ENCODE results near the gene APOBEC3B. TPM values are rescaled to one million over a fixed set of nuclear protein-coding genes. Genes with fewer than 3 reads are reported as not detected.

APOBEC3B gene
- total RNA-seq, 2 experiments from 2014 or later = 1.7 to 31.9 TPM

DNA sequence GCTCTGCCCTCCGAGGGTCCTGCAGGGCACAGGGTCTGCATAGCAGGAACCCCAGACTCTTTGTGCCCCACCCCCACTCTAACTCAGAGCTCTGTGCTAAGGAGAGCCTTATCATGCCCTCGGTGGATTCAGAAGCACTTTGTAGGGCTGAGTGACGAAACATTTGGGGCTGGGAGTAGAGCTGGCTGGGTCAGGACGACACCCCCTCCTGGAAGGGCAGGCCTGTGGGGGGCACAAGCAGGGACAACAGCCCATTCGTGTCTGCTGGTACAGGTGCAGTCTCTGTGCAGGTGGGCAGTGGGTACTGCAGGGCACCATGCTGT is 15.8 kb upstream of the APOBEC3B start:
- DNase-seq (ENCODE audit: low spot score) = no peak
- H3K4me3 ChIP-seq (ENCODE audit: low read depth, low read length, poor library complexity, severe bottlenecking) = no peak overlapping the region
- TF ChIP-seq, protein P1, sequence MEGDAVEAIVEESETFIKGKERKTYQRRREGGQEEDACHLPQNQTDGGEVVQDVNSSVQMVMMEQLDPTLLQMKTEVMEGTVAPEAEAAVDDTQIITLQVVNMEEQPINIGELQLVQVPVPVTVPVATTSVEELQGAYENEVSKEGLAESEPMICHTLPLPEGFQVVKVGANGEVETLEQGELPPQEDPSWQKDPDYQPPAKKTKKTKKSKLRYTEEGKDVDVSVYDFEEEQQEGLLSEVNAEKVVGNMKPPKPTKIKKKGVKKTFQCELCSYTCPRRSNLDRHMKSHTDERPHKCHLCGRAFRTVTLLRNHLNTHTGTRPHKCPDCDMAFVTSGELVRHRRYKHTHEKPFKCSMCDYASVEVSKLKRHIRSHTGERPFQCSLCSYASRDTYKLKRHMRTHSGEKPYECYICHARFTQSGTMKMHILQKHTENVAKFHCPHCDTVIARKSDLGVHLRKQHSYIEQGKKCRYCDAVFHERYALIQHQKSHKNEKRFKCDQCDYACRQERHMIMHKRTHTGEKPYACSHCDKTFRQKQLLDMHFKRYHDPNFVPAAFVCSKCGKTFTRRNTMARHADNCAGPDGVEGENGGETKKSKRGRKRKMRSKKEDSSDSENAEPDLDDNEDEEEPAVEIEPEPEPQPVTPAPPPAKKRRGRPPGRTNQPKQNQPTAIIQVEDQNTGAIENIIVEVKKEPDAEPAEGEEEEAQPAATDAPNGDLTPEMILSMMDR (conservative IDR thresholded peaks at IDR 0.05; ENCODE audit: low read length) = no peak
- TF ChIP-seq EZH2phosphoT487 (IDR thresholded peaks at IDR 0.05; ENCODE audit: borderline replicate concordance, low read depth, low read length) = no peak
- CTCF ChIA-PET (ENCODE audit: unreplicated experiment) = no interaction called here
- H3K4me2 ChIP-seq (ENCODE audit: low read length) = no peak overlapping the region
- H3K79me2 ChIP-seq (ENCODE audit: insufficient read depth, low read depth, low read length) = no peaks in the 10 kb centered on the region
- no peaks in the 10 kb centered on the region for H3K9me2 ChIP-seq (ENCODE audit: insufficient read depth, low read length)
- intact Hi-C loops (cut with micrococcal nuclease; ENCODE audit: unreplicated experiment) = no loop called here
- POLR2A ChIA-PET = no interaction called here
- H3K9me3 ChIP-seq (ENCODE audit: low read length) = no peaks in the 10 kb centered on the region
- H4K20me1 ChIP-seq (ENCODE audit: insufficient read depth, low read length) = no peaks in the 10 kb centered on the region
- H3K27ac ChIP-seq (ENCODE audit: low read depth, low read length, poor library complexity, severe bottlenecking) = no peak overlapping the region
- no peak overlapping the region for H2AFZ ChIP-seq (ENCODE audit: low read length)
- no TSS peak for BruUV-seq (replicated peaks)
- H3K4me1 ChIP-seq (ENCODE audit: insufficient read depth, low read length, poor library complexity, severe bottlenecking) = peaks cover 6% of the 10 kb centered on the region
- H3K36me3 ChIP-seq (ENCODE audit: insufficient read depth, low read length) = no peaks in the 10 kb centered on the region

DNA sequence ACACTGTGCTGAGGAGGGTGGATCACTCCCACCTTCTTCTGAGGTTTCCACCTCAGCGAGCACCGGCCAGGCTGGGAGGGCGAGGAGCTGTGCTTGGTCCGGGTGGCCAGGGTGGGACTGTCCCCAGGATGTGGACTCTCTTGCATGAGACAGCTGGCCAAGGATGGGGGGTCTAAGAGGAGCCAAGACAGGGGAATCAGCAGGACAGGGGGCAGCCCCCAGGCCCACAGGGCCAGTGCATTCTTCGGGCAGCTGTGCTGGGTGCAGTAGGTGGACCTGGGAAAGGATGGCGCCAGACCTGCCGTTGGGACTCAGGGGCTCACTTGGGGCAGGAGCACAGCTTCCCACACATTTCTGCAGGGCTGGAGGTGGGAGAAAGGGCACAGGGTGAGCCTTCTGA is 15.2 kb upstream of the APOBEC3B start:
- Histone ChIP-seq H3K4me1 (ENCODE audit: insufficient read depth, low read length, poor library complexity, severe bottlenecking) (peaks cover 6% of the 10 kb centered on the region), H3K36me3 (ENCODE audit: insufficient read depth, low read length) (no peaks in the 10 kb centered on the region), H3K79me2 (ENCODE audit: insufficient read depth, low read depth, low read length) (no peaks in the 10 kb centered on the region), H3K9me3 (ENCODE audit: low read length) (no peaks in the 10 kb centered on the region), H3K4me3 (ENCODE audit: low read depth, low read length, poor library complexity, severe bottlenecking) (no peak overlapping the region), H3K9me2 (ENCODE audit: insufficient read depth, low read length) (no peaks in the 10 kb centered on the region), H3K4me2 (ENCODE audit: low read length) (no peak overlapping the region), H4K20me1 (ENCODE audit: insufficient read depth, low read length) (no peaks in the 10 kb centered on the region), H3K27ac (ENCODE audit: low read depth, low read length, poor library complexity, severe bottlenecking) (no peak overlapping the region), H2AFZ (ENCODE audit: low read length) (no peak overlapping the region)
- intact Hi-C loops (cut with micrococcal nuclease; ENCODE audit: unreplicated experiment) = no loop called here
- ChIA-PET POLR2A (no interaction called here), CTCF (ENCODE audit: unreplicated experiment) (no interaction called here)
- no peak for TF ChIP-seq EZH2phosphoT487 (IDR thresholded peaks at IDR 0.05; ENCODE audit: borderline replicate concordance, low read depth, low read length)
- TF ChIP-seq, protein P1 (conservative IDR thresholded peaks at IDR 0.05; ENCODE audit: low read length) = no peak
- DNase-seq (ENCODE audit: low spot score) = no peak
- no TSS peak for BruUV-seq (replicated peaks)

DNA sequence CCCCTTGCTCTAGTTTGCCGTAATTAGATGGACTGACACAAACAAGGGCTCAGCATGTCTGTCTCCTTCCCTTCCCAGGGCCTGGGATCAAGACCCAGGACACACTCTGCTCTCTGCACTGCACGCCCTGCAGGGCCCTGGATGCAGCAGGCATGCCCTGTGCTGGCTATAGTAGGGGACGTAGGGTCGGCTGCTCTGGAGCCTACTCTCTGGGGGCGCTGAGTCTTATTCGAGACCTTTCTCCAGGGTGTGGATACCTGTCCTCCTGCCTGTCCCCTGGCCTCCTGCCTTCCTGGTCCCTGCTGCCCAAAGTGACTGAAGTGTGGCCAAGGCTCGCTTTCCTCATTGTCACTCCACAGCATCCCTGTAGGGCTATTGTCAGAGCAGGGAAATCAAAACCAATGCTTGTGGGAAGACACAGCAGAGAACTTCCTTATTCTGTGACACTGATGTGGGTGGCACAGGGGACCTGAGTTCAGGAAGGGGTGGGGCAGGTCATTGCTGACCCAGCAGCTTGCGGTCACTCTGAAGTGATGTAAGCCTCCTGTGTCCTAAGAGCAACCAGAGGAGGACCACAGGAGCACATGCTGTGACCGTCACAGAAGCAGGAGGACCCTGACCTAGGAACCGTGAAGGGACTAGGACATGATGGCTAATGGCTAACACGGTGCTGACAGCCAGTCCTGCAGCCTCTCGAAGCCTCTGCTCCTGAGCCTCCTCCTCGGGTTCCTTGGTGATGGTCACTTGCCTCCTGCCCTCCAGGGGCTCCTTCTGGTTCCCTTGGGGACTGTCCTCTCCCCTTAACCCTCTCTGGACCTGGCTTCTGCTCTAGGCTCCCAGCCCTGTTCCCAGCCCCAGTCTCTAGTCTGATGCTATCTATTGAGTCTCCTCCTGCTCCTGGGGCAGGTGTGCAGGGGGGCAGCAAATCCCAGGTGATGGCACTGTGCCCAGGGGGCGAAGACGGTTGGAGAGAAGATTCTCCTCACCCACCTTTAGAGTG is 14.4 kb upstream of the APOBEC3B start:
- Histone ChIP-seq H2AFZ (ENCODE audit: low read length) (no peak overlapping the region), H4K20me1 (ENCODE audit: insufficient read depth, low read length) (no peaks in the 10 kb centered on the region), H3K9me3 (ENCODE audit: low read length) (no peaks in the 10 kb centered on the region), H3K4me2 (ENCODE audit: low read length) (no peak overlapping the region), H3K27ac (ENCODE audit: low read depth, low read length, poor library complexity, severe bottlenecking) (no peak overlapping the region), H3K79me2 (ENCODE audit: insufficient read depth, low read depth, low read length) (no peaks in the 10 kb centered on the region), H3K9me2 (ENCODE audit: insufficient read depth, low read length) (no peaks in the 10 kb centered on the region), H3K4me3 (ENCODE audit: low read depth, low read length, poor library complexity, severe bottlenecking) (no peak overlapping the region), H3K4me1 (ENCODE audit: insufficient read depth, low read length, poor library complexity, severe bottlenecking) (peaks cover 6% of the 10 kb centered on the region), H3K36me3 (ENCODE audit: insufficient read depth, low read length) (no peaks in the 10 kb centered on the region)
- intact Hi-C loops (cut with micrococcal nuclease; ENCODE audit: unreplicated experiment) = no loop called here
- no TSS peak for BruUV-seq (replicated peaks)
- no peak for DNase-seq (ENCODE audit: low spot score)
- ChIA-PET POLR2A (no interaction called here), CTCF (ENCODE audit: unreplicated experiment) (no interaction called here)
- TF ChIP-seq, protein P1 (conservative IDR thresholded peaks at IDR 0.05; ENCODE audit: low read length) = no peak
- TF ChIP-seq EZH2phosphoT487 (IDR thresholded peaks at IDR 0.05; ENCODE audit: borderline replicate concordance, low read depth, low read length) = no peak

Measured in OCI-LY7 (cell line).